ENCODE results near the gene MIER2.
"Not testable (repeated sequence)": the region's sequence is repeated elsewhere in the genome, so short reads cannot be mapped to it uniquely, and the experiment has no call there.

The MIER2 gene

GRCh38 chr19:362154-362553 is 17.6 kb upstream of the MIER2 start:
- Mint-ChIP-seq H3K27ac (no peak overlapping the region), H3K4me3 (no peak overlapping the region), H3K36me3 (no peaks in the 10 kb centered on the region), H3K9me3 (peaks cover 0 to 5% of the 10 kb centered on the region in 2 donors), H3K4me1 (peaks cover 0 to 1% of the 10 kb centered on the region in 2 donors), H3K27me3 (peaks cover 24 to 35% of the 10 kb centered on the region in 2 donors)
- ATAC-seq (replicated peaks) (no peak), DNase-seq (no peak)

DNA sequence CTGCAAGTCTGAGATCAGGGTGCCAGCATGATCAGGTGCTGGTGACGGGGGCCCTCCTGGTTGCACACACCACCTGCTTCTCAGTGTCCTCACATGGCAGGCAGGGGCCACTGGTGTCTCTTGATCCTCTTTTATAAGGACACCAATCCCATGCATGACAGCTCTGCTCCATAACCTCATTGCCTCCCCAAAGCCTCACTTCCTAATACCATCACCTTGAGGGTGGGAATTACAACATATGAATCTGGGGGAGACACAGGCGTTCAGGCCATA is 15.0 kb upstream of the MIER2 start:
- DNase-seq (no peak), ATAC-seq (replicated peaks) (peak in 1 of 2 donors; percentile 27)
- Mint-ChIP-seq H3K27me3 (peaks cover 14 to 26% of the 10 kb centered on the region in 2 donors), H3K4me1 (peaks cover 0 to 1% of the 10 kb centered on the region in 2 donors), H3K36me3 (peaks cover 0 to 3% of the 10 kb centered on the region in 2 donors), H3K4me3 (no peak overlapping the region), H3K9me3 (peaks cover 1 to 10% of the 10 kb centered on the region in 2 donors), H3K27ac (no peak overlapping the region)

DNA sequence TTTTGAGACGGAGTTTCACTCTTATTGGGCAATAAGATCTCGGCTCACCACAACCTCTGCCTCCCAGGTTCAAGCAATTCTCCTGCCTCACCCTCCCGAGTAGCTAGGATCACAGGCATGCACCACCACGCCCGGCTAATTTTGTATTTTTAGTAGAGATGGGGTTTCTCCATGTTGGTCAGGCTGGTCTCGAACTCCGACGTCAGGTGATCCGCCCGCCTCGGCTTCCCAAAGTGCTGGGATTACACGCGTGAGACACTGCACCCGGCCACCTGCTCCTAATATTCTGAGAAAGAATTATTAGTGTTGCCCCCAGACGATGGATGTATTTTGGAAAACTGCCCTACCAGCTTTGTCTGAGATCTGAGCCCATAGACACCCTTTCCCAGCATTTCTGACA is 10.9 kb upstream of the MIER2 start:
- not testable (repeated sequence) for DNase-seq; H3K4me1 Mint-ChIP-seq; H3K36me3 Mint-ChIP-seq; H3K27ac Mint-ChIP-seq; H3K4me3 Mint-ChIP-seq; ATAC-seq (replicated peaks)
- H3K9me3 Mint-ChIP-seq: peaks cover 9 to 27% of the 10 kb centered on the region in 2 donors
- peaks cover 10 to 19% of the 10 kb centered on the region in 2 donors for H3K27me3 Mint-ChIP-seq

- DNase-seq: no peak
- ATAC-seq (replicated peaks): no peak
- peaks cover 0 to 1% of the 10 kb centered on the region in 2 donors for H3K4me1 Mint-ChIP-seq
- peaks cover 10 to 19% of the 10 kb centered on the region in 2 donors for H3K27me3 Mint-ChIP-seq
- H3K4me3 Mint-ChIP-seq: no peak overlapping the region
- H3K9me3 Mint-ChIP-seq: peaks cover 9 to 27% of the 10 kb centered on the region in 2 donors
- no peak overlapping the region for H3K27ac Mint-ChIP-seq
- H3K36me3 Mint-ChIP-seq: peaks cover 0 to 3% of the 10 kb centered on the region in 2 donors
Measured at GRCh38 chr19:355134-355533, 10.5 kb upstream of the MIER2 start.

GRCh38 chr19:351976-352625 is 7.5 kb upstream of the MIER2 start:
- peaks cover 0 to 3% of the 10 kb centered on the region in 2 donors for H3K36me3 Mint-ChIP-seq
- peak overlapping the region; percentile 11 for H3K27ac Mint-ChIP-seq
- H3K4me1 Mint-ChIP-seq: no peaks in the 10 kb centered on the region
- peaks cover 9 to 23% of the 10 kb centered on the region in 2 donors for H3K9me3 Mint-ChIP-seq
- no peak overlapping the region for H3K4me3 Mint-ChIP-seq
- no peaks in the 10 kb centered on the region for H3K27me3 Mint-ChIP-seq
- DNase-seq (no peak), ATAC-seq (replicated peaks) (no peak)

GRCh38 chr19:347946-348861 is 3.6 kb upstream of the MIER2 start:
- H3K27ac Mint-ChIP-seq: no peak overlapping the region
- peaks cover 7 to 16% of the 10 kb centered on the region in 2 donors for H3K27me3 Mint-ChIP-seq
- peaks cover 11 to 22% of the 10 kb centered on the region in 2 donors for H3K4me1 Mint-ChIP-seq
- H3K9me3 Mint-ChIP-seq: peaks cover 10 to 13% of the 10 kb centered on the region in 2 donors
- ATAC-seq (replicated peaks): no peak
- H3K36me3 Mint-ChIP-seq: peaks cover 0 to 7% of the 10 kb centered on the region in 2 donors
- no peak overlapping the region for H3K4me3 Mint-ChIP-seq
- DNase-seq: no peak

DNA sequence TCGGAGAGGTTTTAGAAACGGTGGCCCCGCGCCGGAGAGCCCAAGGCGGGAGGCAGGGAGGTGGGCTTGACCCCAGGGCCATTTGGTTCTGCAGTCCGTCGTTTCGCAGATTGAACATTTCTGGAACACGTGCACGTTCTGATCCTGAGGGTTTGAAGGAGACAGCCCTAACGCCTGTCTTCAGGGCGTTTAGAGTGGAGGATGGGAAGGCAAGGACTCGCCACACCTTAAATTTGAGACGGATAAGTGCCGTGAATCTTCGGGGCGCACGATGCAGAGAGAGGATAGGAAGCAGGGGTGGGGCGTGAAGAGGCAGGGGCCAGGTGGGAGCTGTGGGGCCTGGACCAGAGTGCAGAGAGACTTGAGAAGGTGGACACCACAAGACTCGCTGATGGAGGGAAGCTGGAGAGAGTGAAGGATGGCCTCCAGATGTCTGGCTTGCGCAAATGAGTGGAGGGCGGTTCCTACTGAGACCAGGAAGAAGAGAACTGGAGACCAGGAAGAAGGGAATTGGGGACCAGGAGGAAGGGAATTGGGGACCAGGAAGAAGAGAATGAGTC is 804 bp upstream of the MIER2 start:
- H3K4me1 Mint-ChIP-seq: peaks cover 34 to 50% of the 10 kb centered on the region in 2 donors
- H3K27me3 Mint-ChIP-seq: peaks cover 7 to 16% of the 10 kb centered on the region in 2 donors
- peaks cover 0 to 9% of the 10 kb centered on the region in 2 donors for H3K9me3 Mint-ChIP-seq
- DNase-seq (no peak), ATAC-seq (replicated peaks) (no peak)
- peak overlapping the region; percentile 74 to 79 for H3K4me3 Mint-ChIP-seq
- peak overlapping the region; percentile 88 for H3K27ac Mint-ChIP-seq
- H3K36me3 Mint-ChIP-seq: peaks cover 1 to 16% of the 10 kb centered on the region in 2 donors

GRCh38 chr19:343941-344624 is 513 bp downstream of the MIER2 start:
- H3K27ac Mint-ChIP-seq: peak overlapping the region; percentile 39
- DNase-seq: no peak

GRCh38 chr19:343451-343931 is 1.1 kb downstream of the MIER2 start:
- Mint-ChIP-seq H3K4me1 (peaks cover 40 to 65% of the 10 kb centered on the region in 2 donors), H3K27me3 (peaks cover 7 to 16% of the 10 kb centered on the region in 2 donors), H3K36me3 (peaks cover 10 to 34% of the 10 kb centered on the region in 2 donors), H3K4me3 (peak overlapping the region; percentile 80 to 84), H3K9me3 (peaks cover 0 to 11% of the 10 kb centered on the region in 2 donors), H3K27ac (peak overlapping the region; percentile 39)
- no peak for DNase-seq
- no peak for ATAC-seq (replicated peaks)

More at GRCh38 chr19:343941-344624, 513 bp downstream of the MIER2 start:
- Mint-ChIP-seq H3K36me3 (peaks cover 8 to 28% of the 10 kb centered on the region in 2 donors), H3K4me3 (peak overlapping the region; percentile 80 to 84), H3K9me3 (peaks cover 0 to 11% of the 10 kb centered on the region in 2 donors), H3K27me3 (peaks cover 7 to 16% of the 10 kb centered on the region in 2 donors), H3K4me1 (peaks cover 39 to 60% of the 10 kb centered on the region in 2 donors)
- peak; percentile 47 to 59 for ATAC-seq (replicated peaks)

DNA sequence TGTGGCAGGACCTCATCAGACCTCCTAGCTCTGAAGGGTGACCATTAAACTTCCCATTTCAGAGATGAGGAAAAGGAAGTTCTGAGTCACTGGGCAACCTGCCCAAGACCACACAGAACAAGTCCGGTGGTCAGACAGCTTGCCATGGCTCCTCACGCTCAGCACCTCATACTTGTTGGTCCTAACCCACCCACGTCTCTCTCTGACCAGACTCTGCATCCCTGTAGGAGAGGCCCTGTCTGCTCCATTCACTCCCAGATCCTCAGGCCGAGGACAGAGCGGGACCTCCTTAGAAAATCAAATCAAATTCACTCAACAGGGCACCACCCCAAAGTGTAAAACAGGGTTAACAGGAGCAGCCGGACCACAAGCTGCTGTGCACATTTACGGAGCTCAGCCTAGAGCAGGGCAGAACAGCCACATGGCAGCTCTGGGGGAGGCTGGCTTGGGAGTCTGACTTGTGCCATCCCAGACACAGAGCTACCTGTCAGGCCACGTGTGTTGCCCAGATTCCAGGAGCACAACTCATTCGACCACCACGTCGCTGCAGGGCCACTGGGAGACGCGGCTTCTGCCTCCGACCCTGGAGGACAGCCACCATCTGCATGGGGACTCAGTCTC is 1.7 kb downstream of the MIER2 start:
- H3K4me3 Mint-ChIP-seq: peak overlapping the region; percentile 80 to 84
- peaks cover 7 to 16% of the 10 kb centered on the region in 2 donors for H3K27me3 Mint-ChIP-seq
- peaks cover 0 to 11% of the 10 kb centered on the region in 2 donors for H3K9me3 Mint-ChIP-seq
- peaks cover 10 to 36% of the 10 kb centered on the region in 2 donors for H3K36me3 Mint-ChIP-seq
- ATAC-seq (replicated peaks) (peak in 1 of 2 donors; percentile 10), DNase-seq (no peak)
- H3K27ac Mint-ChIP-seq: peak overlapping the region; percentile 77
- peaks cover 41 to 69% of the 10 kb centered on the region in 2 donors for H3K4me1 Mint-ChIP-seq

GRCh38 chr19:342128-342455 is 2.5 kb downstream of the MIER2 start:
- peak overlapping the region; percentile 36 to 39 for H3K4me3 Mint-ChIP-seq
- no peak for DNase-seq
- peaks cover 43 to 72% of the 10 kb centered on the region in 2 donors for H3K4me1 Mint-ChIP-seq
- H3K27ac Mint-ChIP-seq: no peak overlapping the region
- H3K27me3 Mint-ChIP-seq: peaks cover 7 to 16% of the 10 kb centered on the region in 2 donors
- H3K36me3 Mint-ChIP-seq: peaks cover 13 to 39% of the 10 kb centered on the region in 2 donors
- no peak for ATAC-seq (replicated peaks)
- H3K9me3 Mint-ChIP-seq: peaks cover 0 to 11% of the 10 kb centered on the region in 2 donors

DNA sequence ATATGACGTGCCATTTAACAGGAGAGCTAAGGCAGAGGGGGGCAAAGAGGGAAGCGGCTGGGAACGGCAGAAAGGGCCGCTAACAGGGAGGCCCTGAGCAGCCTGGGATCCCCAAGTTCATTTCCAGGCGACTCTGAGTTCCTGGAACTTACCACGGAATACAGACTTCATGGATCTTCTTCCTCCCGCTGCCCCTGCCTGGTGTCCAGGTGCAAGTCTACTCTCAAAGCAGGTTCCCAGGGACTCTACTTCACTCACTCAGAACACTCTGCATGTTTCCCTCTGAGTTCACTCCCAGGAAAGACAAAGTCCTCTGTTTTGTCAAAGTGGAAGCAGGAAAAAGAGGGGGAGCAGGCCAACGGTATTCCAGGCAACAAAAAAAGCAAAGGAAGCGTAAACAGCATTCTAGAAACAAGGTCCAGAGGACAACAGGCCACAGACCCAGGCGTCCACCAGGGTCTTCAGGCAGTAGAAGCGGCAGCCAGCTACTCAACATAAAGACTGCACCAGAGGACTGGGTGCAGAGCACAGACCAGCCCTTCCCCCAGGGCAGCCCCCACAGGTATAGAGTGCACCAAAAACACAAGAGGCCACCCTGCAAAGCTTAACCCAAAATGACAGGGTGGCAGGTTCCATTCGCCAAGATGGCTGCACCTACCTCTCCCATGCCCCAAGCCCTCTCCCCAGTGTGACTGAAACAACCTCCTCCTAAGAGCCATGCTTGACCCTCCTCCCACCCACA is 3.0 kb downstream of the MIER2 start:
- DNase-seq (no peak), ATAC-seq (replicated peaks) (no peak)
- H3K4me1 Mint-ChIP-seq: peaks cover 43 to 78% of the 10 kb centered on the region in 2 donors
- H3K36me3 Mint-ChIP-seq: peaks cover 15 to 42% of the 10 kb centered on the region in 2 donors
- H3K27ac Mint-ChIP-seq: no peak overlapping the region
- no peak overlapping the region for H3K4me3 Mint-ChIP-seq
- H3K27me3 Mint-ChIP-seq: peaks cover 7 to 16% of the 10 kb centered on the region in 2 donors
- H3K9me3 Mint-ChIP-seq: peaks cover 0 to 11% of the 10 kb centered on the region in 2 donors

Measured in stimulated activated naive B cell treated with anti-CD40 and anti-IgM and Interleukin-4, amounts not matched to agents 10 μg/mL and 1 μg/mL and 100 μg/mL, for 72 hours (primary cell).